H9 (cell line): ENCODE data around the gene CUL2. TPM values are rescaled to one million over a fixed set of nuclear protein-coding genes. Genes with fewer than 3 reads are reported as not detected.
"Not testable (repeated sequence)": the region's sequence is repeated elsewhere in the genome, so short reads cannot be mapped to it uniquely, and the experiment has no call there.

Source experiments
- DNase-seq: peaks from one replicate; pipeline ENCODE4 v3.0.0-alpha.2; 2017
- H2AFZ ChIP-seq: one replicate; pipeline ENCODE4 v1.6.1; 2013; ENCODE audit warnings: mild to moderate bottlenecking, low read length, control low read depth, moderate library complexity
- H2AK5ac ChIP-seq: 2 replicates; pipeline ENCODE4 v1.6.1; 2013; ENCODE audit warnings: low read length, control low read depth, mixed read lengths; ENCODE audit not compliant: insufficient read length
- H2BK120ac ChIP-seq: one replicate; pipeline ENCODE4 v1.6.1; 2013; ENCODE audit warnings: low read depth, mild to moderate bottlenecking, low read length, control low read depth, inconsistent platforms; ENCODE audit not compliant: poor library complexity, severe bottlenecking
- H2BK12ac ChIP-seq: 2 replicates; pipeline ENCODE4 v1.6.1; 2013; ENCODE audit warnings: low read length, control low read depth, mixed read lengths, low read depth; ENCODE audit not compliant: insufficient read length
- H2BK15ac ChIP-seq: 2 replicates; pipeline ENCODE4 v1.6.1; 2013; ENCODE audit warnings: low read depth, low read length, control low read depth
- H2BK20ac ChIP-seq: one replicate; pipeline ENCODE4 v1.6.1; 2013; ENCODE audit warnings: low read depth, mild to moderate bottlenecking, low read length, control low read depth, inconsistent platforms; ENCODE audit not compliant: poor library complexity, severe bottlenecking
- H2BK5ac ChIP-seq: 2 replicates; pipeline ENCODE4 v1.6.1; 2013; ENCODE audit warnings: low read length, control low read depth, mixed read lengths; ENCODE audit not compliant: insufficient read length
- H3K14ac ChIP-seq: 2 replicates; pipeline ENCODE4 v1.6.1; 2013; ENCODE audit warnings: low read length, control low read depth; ENCODE audit not compliant: insufficient read depth
- H3K18ac ChIP-seq: 2 replicates; pipeline ENCODE4 v1.6.1; 2013; ENCODE audit warnings: low read depth, mild to moderate bottlenecking, mixed read lengths, low read length, control low read depth; ENCODE audit not compliant: insufficient read length
- H3K23ac ChIP-seq: 2 replicates; pipeline ENCODE4 v1.6.1; 2013; ENCODE audit warnings: low read length, control low read depth, mixed read lengths, low read depth; ENCODE audit not compliant: insufficient read length
- H3K23me2 ChIP-seq: 2 replicates; pipeline ENCODE4 v1.6.1; 2013; ENCODE audit warnings: low read depth, mild to moderate bottlenecking, mixed read lengths, low read length, control low read depth; ENCODE audit not compliant: insufficient read length, poor library complexity, severe bottlenecking
- H3K27ac ChIP-seq: 2 replicates; pipeline ENCODE4 v1.5.1; 2013; ENCODE audit warnings: low read length, control low read depth, mixed read lengths, low read depth; ENCODE audit not compliant: insufficient read length
- H3K27me3 ChIP-seq: 2 replicates; pipeline ENCODE4 v1.6.1; 2013; ENCODE audit warnings: low read length, control low read depth, inconsistent platforms; ENCODE audit not compliant: insufficient read depth
- H3K4ac ChIP-seq: 2 replicates; pipeline ENCODE4 v1.6.1; 2013; ENCODE audit warnings: low read depth, mild to moderate bottlenecking, control low read depth, inconsistent platforms, low read length, moderate library complexity
- H3K4me1 ChIP-seq: 2 replicates; pipeline ENCODE4 v1.6.1; 2013; ENCODE audit warnings: low read length, control low read depth, inconsistent platforms; ENCODE audit not compliant: insufficient read depth
- H3K4me2 ChIP-seq: 2 replicates; pipeline ENCODE4 v1.6.1; 2013; ENCODE audit warnings: low read length, control low read depth, mixed read lengths; ENCODE audit not compliant: insufficient read length, insufficient read depth
- H3K56ac ChIP-seq: 2 replicates; pipeline ENCODE4 v1.6.1; 2013; ENCODE audit warnings: low read depth, mild to moderate bottlenecking, mixed read lengths, low read length, control low read depth; ENCODE audit not compliant: insufficient read length
- H3K79me1 ChIP-seq: 2 replicates; pipeline ENCODE4 v1.6.1; 2013; ENCODE audit warnings: low read depth, mild to moderate bottlenecking, moderate library complexity, low read length, control low read depth, inconsistent platforms; ENCODE audit not compliant: insufficient read depth, poor library complexity, severe bottlenecking
- H3K79me2 ChIP-seq: 2 replicates; pipeline ENCODE4 v1.6.1; 2013; ENCODE audit warnings: low read length, control low read depth, inconsistent platforms; ENCODE audit not compliant: insufficient read depth
- H3K9ac ChIP-seq: 2 replicates; pipeline ENCODE4 v1.6.1; 2013; ENCODE audit warnings: low read length, control low read depth, mixed read lengths; ENCODE audit not compliant: insufficient read length; ENCODE audit errors: extremely low read depth
- H3K9me3 ChIP-seq: one replicate; pipeline ENCODE4 v1.6.1; 2013; ENCODE audit warnings: low read depth, low read length, inconsistent platforms; ENCODE audit not compliant: control insufficient read depth
- H3T11ph ChIP-seq: one replicate; pipeline ENCODE4 v1.6.1; 2013; ENCODE audit warnings: mild to moderate bottlenecking, low read length, control low read depth, inconsistent platforms
- H4K20me1 ChIP-seq: one replicate; pipeline ENCODE4 v1.6.1; 2013; ENCODE audit not compliant: control insufficient read depth, insufficient read length, insufficient read depth
- H4K5ac ChIP-seq: 2 replicates; pipeline ENCODE4 v1.6.1; 2013; ENCODE audit warnings: low read depth, mild to moderate bottlenecking, mixed read lengths, low read length, control low read depth; ENCODE audit not compliant: insufficient read length
- H4K8ac ChIP-seq: replicated peaks from 2 replicates; pipeline ENCODE4 v1.6.1; 2013; ENCODE audit warnings: low read length, control low read depth, mixed read lengths, low read depth; ENCODE audit not compliant: insufficient read length
- H4K91ac ChIP-seq: 2 replicates; pipeline ENCODE4 v1.6.1; 2013; ENCODE audit warnings: low read depth, mild to moderate bottlenecking, moderate library complexity, mixed read lengths, low read length, control low read depth; ENCODE audit not compliant: insufficient read length
- H3K27ac Mint-ChIP-seq, 3 experiments: 2 replicates in 2 of 3; 3 replicates in 1 of 3; pipeline ENCODE4 v1.8.0; 2020 to 2021; ENCODE audit warnings: mixed read lengths in 3 of 3, mild to moderate bottlenecking in 1 of 3, moderate library complexity in 1 of 3
- H3K27me3 Mint-ChIP-seq: 2 replicates; pipeline ENCODE4 v1.8.0; 2021; ENCODE audit warnings: low read depth, mild to moderate bottlenecking, moderate library complexity, mixed read lengths
- H3K36me3 Mint-ChIP-seq, 3 experiments: 2 replicates in 2 of 3; 3 replicates in 1 of 3; pipeline ENCODE4 v1.8.0; 2020 to 2021; ENCODE audit warnings: low read depth in 3 of 3, mixed read lengths in 3 of 3; ENCODE audit not compliant: insufficient read depth in 1 of 3
- H3K4me1 Mint-ChIP-seq, 2 experiments: 2 replicates each; pipeline ENCODE4 v1.8.0; 2020; ENCODE audit warnings: mixed read lengths in 2 of 2
- H3K4me3 Mint-ChIP-seq, 2 experiments: 2 replicates in 1 of 2; 3 replicates in 1 of 2; pipeline ENCODE4 v1.8.0; 2020 to 2021; ENCODE audit warnings: mild to moderate bottlenecking in 2 of 2, mixed read lengths in 2 of 2, moderate library complexity in 1 of 2
- H3K9me3 Mint-ChIP-seq, 2 experiments: 2 replicates in 1 of 2; 3 replicates in 1 of 2; pipeline ENCODE4 v1.8.0; 2020; ENCODE audit warnings: mild to moderate bottlenecking in 2 of 2, mixed read lengths in 2 of 2, moderate library complexity in 1 of 2
- WGBS: extraction: QIAGEN DNeasy Blood & Tissue Kit; methylation state at CpG from one replicate; pipeline ENCODE4 v1.1.7; 2013; ENCODE audit warnings: missing lambda C conversion rate, low lambda C conversion rate, mixed read lengths; ENCODE audit not compliant: insufficient read length; ENCODE audit errors: extremely low coverage; 5-methylcytosine and 5-hydroxymethylcytosine counted together
- total RNA-seq: library from RNA; stranded (reverse); gene quantifications from 2 replicates; pipeline ENCODE4 v1.2.1, GENCODE V29; 2021

The CUL2 gene
- total RNA-seq, 1 experiment from 2014 or later, result 43.3 TPM

GRCh38 chr10:34971606-34972334 lies 118.4 kb downstream of the CUL2 start:
- not testable (repeated sequence) for H3K23ac ChIP-seq, H2BK12ac ChIP-seq, H3K27ac ChIP-seq, H4K20me1 ChIP-seq, H3K4me3 Mint-ChIP-seq, H3K4me1 Mint-ChIP-seq, H2BK5ac ChIP-seq, H2AK5ac ChIP-seq, DNase-seq, H3K27me3 ChIP-seq, H2BK20ac ChIP-seq, H4K8ac ChIP-seq, H3K4me1 ChIP-seq, H3K79me2 ChIP-seq, H2BK15ac ChIP-seq, H2BK120ac ChIP-seq, H3K27me3 Mint-ChIP-seq, H3K23me2 ChIP-seq, H3K9ac ChIP-seq, H3K79me1 ChIP-seq, H3K14ac ChIP-seq, H3K4me2 ChIP-seq, H3K18ac ChIP-seq, H3K9me3 ChIP-seq, H3K4ac ChIP-seq, H3K27ac Mint-ChIP-seq, H2AFZ ChIP-seq, H4K5ac ChIP-seq, H3T11ph ChIP-seq, H3K56ac ChIP-seq, H4K91ac ChIP-seq
- Mint-ChIP-seq H3K9me3 (peaks cover 12 to 15% of the 10 kb centered on the region in 2 experiments), H3K36me3 (peaks cover 3 to 16% (median 12%) of the 10 kb centered on the region in 3 experiments; a peak in 6 of 7 replicates)
- WGBS, result no CpG with 5 or more reads among the region's 12 CpGs
